WTC11 (cell line): ENCODE results near the gene ARSA.

Experiments
- CBFB ChIP-seq: sonication (generic); formaldehyde crosslinking; IDR thresholded peaks from 2 replicates; pipeline ENCODE4 v1.8.1; 2022; ENCODE audit warnings: mild to moderate bottlenecking, low read depth, missing genetic modification reagents
- ETV6 ChIP-seq: sonication (generic); formaldehyde crosslinking; IDR thresholded peaks from 2 replicates; pipeline ENCODE4 v1.8.1; 2022; ENCODE audit warnings: mild to moderate bottlenecking, missing genetic modification reagents
- IRF2 ChIP-seq: sonication (generic); formaldehyde crosslinking; IDR thresholded peaks from 2 replicates; pipeline ENCODE4 v1.8.0; 2022; ENCODE audit warnings: low read depth, missing genetic modification reagents, borderline replicate concordance
- KAT7 ChIP-seq: sonication (generic); formaldehyde crosslinking; IDR thresholded peaks from 2 replicates; pipeline ENCODE4 v1.8.1; 2023; ENCODE audit warnings: missing genetic modification reagents, mild to moderate bottlenecking, borderline replicate concordance
- MXD4 ChIP-seq: fragments of 250-450 bp; sonication (Bioruptor Pico); IDR thresholded peaks from 2 replicates; pipeline ENCODE4 v1.8.0; 2021; ENCODE audit warnings: mild to moderate bottlenecking, moderate library complexity, borderline replicate concordance
- NFATC4 ChIP-seq: fragments of 250-450 bp; sonication (Bioruptor Pico); IDR thresholded peaks from 2 replicates; pipeline ENCODE4 v1.9.0; 2021; ENCODE audit warnings: mild to moderate bottlenecking
- NFE2L1 ChIP-seq: sonication (generic); formaldehyde crosslinking; IDR thresholded peaks from 2 replicates; pipeline ENCODE4 v1.8.1; 2023; ENCODE audit warnings: missing genetic modification reagents
- TF ChIP-seq, protein P1 (sequence below): sonication (generic); formaldehyde crosslinking; IDR thresholded peaks from 2 replicates; pipeline ENCODE4 v1.8.1; 2023; ENCODE audit warnings: mild to moderate bottlenecking, missing genetic modification reagents
- TF ChIP-seq, protein P2 (sequence below): fragments of 200-600 bp; IDR thresholded peaks from 2 replicates; pipeline ENCODE4 v1.8.0; 2022; ENCODE audit warnings: antibody characterized with exemption
- TF ChIP-seq, protein P3 (sequence below): sonication (generic); formaldehyde crosslinking; IDR thresholded peaks from 2 replicates; pipeline ENCODE4 v1.8.1; 2022; ENCODE audit warnings: mild to moderate bottlenecking, missing genetic modification reagents, moderate library complexity, borderline replicate concordance
- TF ChIP-seq, protein P4 (sequence below): sonication (generic); formaldehyde crosslinking; IDR thresholded peaks from 2 replicates; pipeline ENCODE4 v1.8.0; 2022; ENCODE audit warnings: mild to moderate bottlenecking, missing genetic modification reagents
- TF ChIP-seq, protein P5 (sequence below): sonication (generic); formaldehyde crosslinking; IDR thresholded peaks from 2 replicates; pipeline ENCODE4 v1.8.0; 2022; ENCODE audit warnings: mild to moderate bottlenecking, missing genetic modification reagents

DNA sequence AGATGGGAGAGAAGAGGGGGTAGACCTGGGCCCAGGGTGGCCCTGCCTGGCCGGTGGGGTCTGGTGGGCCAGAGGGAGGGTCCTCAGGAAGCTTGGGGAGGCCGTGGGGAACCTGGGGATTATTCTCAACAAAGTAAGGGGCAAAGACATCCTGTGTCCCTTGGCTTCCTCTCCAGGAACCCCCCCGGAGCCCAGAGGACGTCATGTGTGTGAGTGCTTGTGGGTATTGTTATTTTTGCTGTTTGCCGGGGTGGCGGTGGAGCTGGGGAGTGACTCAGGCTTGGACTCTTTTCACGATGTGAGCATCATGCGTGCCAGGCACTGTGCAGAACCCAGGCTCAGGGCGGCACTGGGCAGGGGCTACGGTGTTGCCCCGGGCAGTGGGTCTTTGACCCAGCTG lies 43.7 kb upstream of the ARSA start:
- TF ChIP-seq, protein P1, sequence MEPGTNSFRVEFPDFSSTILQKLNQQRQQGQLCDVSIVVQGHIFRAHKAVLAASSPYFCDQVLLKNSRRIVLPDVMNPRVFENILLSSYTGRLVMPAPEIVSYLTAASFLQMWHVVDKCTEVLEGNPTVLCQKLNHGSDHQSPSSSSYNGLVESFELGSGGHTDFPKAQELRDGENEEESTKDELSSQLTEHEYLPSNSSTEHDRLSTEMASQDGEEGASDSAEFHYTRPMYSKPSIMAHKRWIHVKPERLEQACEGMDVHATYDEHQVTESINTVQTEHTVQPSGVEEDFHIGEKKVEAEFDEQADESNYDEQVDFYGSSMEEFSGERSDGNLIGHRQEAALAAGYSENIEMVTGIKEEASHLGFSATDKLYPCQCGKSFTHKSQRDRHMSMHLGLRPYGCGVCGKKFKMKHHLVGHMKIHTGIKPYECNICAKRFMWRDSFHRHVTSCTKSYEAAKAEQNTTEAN (CRISPR knock-in tag) = no peak
- TF ChIP-seq, protein P2, sequence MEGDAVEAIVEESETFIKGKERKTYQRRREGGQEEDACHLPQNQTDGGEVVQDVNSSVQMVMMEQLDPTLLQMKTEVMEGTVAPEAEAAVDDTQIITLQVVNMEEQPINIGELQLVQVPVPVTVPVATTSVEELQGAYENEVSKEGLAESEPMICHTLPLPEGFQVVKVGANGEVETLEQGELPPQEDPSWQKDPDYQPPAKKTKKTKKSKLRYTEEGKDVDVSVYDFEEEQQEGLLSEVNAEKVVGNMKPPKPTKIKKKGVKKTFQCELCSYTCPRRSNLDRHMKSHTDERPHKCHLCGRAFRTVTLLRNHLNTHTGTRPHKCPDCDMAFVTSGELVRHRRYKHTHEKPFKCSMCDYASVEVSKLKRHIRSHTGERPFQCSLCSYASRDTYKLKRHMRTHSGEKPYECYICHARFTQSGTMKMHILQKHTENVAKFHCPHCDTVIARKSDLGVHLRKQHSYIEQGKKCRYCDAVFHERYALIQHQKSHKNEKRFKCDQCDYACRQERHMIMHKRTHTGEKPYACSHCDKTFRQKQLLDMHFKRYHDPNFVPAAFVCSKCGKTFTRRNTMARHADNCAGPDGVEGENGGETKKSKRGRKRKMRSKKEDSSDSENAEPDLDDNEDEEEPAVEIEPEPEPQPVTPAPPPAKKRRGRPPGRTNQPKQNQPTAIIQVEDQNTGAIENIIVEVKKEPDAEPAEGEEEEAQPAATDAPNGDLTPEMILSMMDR = no peak
- TF ChIP-seq IRF2 (no peak), CBFB (CRISPR knock-in tag) (no peak), KAT7 (CRISPR knock-in tag) (no peak), ETV6 (no peak), NFE2L1 (no peak), MXD4 (no peak), NFATC4 (CRISPR knock-in tag) (no peak)
- TF ChIP-seq, protein P3, sequence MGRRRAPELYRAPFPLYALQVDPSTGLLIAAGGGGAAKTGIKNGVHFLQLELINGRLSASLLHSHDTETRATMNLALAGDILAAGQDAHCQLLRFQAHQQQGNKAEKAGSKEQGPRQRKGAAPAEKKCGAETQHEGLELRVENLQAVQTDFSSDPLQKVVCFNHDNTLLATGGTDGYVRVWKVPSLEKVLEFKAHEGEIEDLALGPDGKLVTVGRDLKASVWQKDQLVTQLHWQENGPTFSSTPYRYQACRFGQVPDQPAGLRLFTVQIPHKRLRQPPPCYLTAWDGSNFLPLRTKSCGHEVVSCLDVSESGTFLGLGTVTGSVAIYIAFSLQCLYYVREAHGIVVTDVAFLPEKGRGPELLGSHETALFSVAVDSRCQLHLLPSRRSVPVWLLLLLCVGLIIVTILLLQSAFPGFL = no peak
- TF ChIP-seq, protein P4, sequence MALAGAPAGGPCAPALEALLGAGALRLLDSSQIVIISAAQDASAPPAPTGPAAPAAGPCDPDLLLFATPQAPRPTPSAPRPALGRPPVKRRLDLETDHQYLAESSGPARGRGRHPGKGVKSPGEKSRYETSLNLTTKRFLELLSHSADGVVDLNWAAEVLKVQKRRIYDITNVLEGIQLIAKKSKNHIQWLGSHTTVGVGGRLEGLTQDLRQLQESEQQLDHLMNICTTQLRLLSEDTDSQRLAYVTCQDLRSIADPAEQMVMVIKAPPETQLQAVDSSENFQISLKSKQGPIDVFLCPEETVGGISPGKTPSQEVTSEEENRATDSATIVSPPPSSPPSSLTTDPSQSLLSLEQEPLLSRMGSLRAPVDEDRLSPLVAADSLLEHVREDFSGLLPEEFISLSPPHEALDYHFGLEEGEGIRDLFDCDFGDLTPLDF (CRISPR knock-in tag) = no peak
- TF ChIP-seq, protein P5, sequence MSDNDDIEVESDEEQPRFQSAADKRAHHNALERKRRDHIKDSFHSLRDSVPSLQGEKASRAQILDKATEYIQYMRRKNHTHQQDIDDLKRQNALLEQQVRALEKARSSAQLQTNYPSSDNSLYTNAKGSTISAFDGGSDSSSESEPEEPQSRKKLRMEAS = no peak
